HL-60/S4 treated with phorbol 12-myristate 13-acetate at 8.2 ng/mL for 4 days and 3 days (cell line): ENCODE data around the gene DLEC1.

Experiments
- in situ Hi-C: fragments of 300-500 bp; cut with MboI; formaldehyde crosslinking; loops from 2 replicates; pipeline ENCODE4 v1.15.0; 2022; ENCODE audit warnings: low sequenced_read_pairs

DLEC1 gene

GRCh38 chr3:38107911-38108648 is 69.1 kb downstream of the DLEC1 start:
- in situ Hi-C loops: no loop called here

- in situ Hi-C loops: no loop called here
Measured at GRCh38 chr3:38108649-38109579, 69.9 kb downstream of the DLEC1 start.

GRCh38 chr3:38109580-38110313 is 70.7 kb downstream of the DLEC1 start:
- in situ Hi-C loops: no loop called here

DNA sequence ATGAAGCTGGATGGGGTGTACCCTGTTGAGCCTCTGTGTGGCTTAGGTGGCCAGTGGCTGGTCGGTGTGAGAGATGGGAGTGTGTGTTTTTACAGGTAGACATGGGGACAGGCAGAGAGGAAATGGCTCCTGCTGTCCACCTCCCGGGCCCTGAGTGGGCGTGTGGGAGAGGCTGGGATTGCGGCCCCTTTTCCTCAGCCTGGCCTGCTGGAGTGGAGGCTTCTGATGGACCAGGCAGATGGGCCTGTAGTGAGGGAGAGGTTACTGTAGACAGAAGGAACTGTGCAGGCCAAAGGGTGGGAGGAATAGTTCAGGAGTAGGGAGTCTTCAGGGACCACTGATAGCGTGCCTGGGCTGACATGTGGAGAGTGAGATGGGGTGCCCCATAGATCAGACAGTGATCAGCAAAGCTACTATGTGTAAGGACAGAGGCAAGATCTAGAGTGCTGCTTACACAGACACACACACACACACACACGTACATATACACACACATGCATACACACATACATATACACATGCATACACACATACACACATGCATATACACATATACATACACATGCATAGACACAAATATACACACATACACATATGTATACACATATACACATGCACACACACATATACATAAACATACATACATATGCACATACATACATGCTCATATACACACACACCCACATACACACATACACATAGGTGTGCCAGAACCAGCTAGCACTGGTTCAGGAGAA is 71.5 kb downstream of the DLEC1 start:
- in situ Hi-C loops: no loop called here

DNA sequence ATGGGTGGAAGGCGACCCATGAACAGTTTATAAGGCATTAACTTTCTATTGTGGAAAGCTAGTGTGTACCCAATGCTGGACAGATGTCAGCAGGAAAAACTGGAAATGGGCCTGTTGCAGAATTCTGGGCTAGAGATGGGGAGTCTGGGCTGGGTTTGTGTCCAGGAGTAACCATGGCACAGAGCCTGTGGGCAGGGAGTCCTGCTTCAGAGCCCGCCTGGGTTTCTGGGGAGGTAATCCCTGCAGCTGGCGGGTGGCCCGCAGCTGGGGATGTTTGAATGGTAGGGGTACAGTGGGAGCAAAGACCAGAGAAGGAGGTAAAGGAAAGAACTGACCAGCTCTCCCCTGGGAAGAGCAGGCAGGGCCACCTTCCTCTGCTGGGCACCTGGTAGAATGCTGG is 72.2 kb downstream of the DLEC1 start:
- in situ Hi-C loops: no loop called here

DNA sequence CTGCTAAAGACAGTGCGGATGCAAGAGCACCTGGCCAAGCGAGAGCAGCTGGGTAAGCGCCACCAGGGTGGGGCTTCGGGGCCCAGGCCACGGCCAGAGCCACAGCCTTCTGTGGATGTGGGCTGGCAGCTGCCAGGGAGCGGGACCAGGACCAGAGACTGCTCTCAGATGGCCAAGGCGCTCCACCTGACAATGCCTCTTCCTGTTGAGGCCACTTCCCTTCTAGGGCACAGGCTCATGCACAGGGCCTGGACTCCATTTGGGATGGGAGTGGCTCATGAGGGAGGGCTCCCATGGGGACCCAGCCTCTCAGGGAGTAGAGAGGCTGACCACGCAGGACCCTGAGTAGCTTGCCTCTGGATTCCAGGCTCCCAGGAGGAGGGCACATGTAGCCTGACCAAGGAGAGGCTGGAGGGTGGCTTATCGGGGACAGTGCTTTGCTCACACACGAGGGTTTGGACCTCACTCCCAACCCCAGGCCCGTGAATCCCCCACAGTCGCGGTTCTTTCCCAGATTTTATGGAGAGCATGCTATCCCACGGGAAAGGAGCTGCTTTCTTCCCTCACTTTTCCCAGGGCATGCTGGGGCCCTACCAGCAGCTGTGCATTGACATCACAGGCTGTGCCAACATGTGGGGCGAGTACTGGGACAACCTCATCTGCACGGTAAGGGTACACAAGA is 72.8 kb downstream of the DLEC1 start:
- in situ Hi-C loops: no loop called here

- in situ Hi-C loops: no loop called here
Measured at GRCh38 chr3:38112378-38112761, 73.4 kb downstream of the DLEC1 start.

DNA sequence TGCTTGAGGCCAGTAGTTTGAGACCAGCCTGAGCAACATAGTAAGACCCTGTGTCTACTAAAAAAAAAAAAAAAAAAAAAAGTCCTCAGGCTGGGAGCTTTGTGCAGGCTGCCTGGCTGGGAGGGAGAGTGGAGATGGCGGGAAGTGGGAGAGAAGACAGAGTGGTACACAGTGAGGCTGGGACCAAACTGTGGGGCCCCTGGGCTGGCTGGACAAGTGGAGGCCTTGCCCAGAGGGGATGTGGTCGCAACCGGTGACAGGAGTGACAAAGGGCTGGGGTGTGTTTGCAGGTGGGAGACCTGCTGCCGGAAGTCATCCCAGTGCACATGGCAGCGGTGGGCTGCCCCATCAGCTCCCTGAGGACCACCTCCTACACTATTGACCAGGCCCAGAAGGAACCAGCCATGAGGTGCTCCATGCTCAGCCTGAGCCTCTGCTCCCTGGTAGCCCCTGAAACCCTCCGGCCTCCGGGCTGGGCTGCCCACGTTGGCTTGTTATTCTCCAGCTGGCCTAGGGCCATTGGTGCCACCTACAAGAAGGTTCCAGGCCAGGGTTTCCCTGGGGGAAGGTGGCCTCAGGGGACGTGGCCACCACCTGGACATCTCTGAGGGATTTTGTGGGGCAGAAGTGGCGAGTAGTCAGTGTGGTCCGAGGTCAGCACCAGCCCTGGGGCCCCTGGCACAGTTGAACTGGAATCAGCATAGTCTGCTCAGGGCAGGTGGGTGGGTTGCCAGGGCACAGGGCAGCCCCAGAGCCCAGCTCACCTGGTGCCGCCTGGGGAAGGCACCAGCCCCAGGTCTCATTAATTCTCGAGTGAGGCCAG is 75.3 kb downstream of the DLEC1 start:
- in situ Hi-C loops: no loop called here

- in situ Hi-C loops: no loop called here
Measured at GRCh38 chr3:38114875-38115644, 76.1 kb downstream of the DLEC1 start.

DNA sequence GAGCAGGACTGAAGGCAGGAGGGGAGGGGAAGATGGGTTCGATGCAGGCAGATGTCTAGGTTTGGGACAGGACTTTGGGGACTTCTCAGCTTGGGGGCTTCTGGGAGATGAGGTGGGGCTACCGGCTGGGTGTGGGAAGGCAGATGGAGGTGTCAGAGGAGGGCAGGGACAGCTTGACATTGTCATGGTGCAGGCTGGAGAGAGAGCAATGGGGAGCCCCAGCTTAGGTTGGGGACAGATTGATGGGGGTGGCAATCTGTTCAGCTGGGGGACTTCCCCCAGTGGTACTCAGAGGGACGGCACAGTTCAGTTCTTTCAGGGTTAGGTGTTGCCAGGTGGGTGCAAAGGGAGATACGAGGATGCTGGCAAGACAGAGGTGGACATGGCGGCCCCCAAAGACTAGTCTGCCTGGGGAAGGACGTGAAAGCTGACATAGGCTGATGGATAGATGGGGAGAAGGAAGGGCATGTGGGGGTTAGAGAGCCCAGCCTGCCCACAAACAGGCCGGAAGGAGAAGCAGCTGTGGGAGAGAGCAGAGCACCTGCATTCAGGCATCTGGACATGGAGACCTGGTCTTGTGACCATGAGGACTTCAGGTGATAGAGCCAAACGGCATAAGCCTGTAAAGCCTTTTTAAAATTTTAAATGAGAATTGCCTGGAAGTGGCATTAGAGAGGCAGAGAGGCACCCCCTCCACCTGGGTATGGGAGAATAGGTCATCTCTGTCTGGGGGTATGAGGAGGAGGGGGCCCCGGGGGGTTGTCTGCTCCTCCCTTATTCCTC is 76.8 kb downstream of the DLEC1 start:
- in situ Hi-C loops: no loop called here

DNA sequence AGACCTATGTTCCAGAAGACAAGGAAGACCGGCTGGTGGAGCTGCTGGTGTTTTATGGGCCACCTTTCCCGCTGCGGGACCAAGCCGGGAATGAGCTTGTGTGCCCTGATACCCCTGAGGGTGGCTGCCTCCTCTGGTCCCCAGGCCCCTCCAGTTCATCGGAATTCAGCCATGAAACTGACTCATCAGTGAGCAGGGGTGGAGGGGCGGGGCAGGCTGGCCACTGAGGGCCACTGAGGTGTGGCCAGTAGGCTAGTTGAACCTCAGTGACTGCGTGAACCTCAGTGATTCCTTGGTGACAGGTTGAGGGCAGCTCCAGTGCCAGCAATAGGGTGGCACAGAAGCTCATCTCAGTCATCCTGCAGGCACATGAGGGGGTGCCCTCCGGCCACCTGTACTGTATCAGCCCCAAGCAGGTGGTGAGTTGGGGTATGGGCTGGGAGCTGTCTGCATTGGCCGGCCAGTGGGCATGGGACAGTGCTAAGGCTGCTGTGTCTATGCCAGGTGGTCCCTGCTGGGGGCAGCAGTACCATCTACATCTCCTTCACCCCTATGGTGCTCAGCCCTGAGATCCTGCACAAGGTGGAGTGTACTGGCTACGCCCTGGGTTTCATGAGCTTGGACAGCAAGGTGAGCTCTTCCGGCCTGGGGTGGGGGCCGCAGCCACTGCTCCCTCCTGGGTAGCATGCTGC is 77.6 kb downstream of the DLEC1 start:
- in situ Hi-C loops: no loop called here

DNA sequence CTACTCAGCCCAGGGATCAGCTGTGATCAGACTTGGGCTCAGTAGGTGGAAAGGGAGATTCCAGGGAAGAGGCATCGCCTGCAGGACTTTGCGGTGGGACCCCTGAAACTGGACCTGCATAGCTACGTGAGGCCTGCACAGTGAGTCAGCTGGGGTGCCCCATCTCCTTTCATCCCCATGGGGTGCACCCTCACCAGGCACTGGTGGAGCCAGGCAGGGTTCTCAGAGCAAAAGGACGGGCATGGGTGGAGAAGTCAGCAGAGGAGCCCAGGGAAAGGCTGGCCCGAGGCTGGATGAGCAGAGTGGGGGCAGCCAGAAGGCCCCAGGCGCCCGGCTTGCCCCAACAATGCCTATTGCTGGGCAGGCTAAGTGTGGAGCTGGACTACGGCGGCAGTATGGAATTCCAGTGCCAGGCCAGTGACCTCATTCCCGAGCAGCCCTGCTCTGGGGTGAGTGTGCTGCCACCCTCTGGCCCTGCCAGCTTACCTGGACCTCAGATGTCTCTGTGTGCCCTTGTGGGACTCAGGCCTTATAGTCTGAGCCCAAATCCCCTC is 78.2 kb downstream of the DLEC1 start:
- in situ Hi-C loops: no loop called here

- in situ Hi-C loops: no loop called here
Measured at GRCh38 chr3:38117748-38118420, 78.9 kb downstream of the DLEC1 start.

DNA sequence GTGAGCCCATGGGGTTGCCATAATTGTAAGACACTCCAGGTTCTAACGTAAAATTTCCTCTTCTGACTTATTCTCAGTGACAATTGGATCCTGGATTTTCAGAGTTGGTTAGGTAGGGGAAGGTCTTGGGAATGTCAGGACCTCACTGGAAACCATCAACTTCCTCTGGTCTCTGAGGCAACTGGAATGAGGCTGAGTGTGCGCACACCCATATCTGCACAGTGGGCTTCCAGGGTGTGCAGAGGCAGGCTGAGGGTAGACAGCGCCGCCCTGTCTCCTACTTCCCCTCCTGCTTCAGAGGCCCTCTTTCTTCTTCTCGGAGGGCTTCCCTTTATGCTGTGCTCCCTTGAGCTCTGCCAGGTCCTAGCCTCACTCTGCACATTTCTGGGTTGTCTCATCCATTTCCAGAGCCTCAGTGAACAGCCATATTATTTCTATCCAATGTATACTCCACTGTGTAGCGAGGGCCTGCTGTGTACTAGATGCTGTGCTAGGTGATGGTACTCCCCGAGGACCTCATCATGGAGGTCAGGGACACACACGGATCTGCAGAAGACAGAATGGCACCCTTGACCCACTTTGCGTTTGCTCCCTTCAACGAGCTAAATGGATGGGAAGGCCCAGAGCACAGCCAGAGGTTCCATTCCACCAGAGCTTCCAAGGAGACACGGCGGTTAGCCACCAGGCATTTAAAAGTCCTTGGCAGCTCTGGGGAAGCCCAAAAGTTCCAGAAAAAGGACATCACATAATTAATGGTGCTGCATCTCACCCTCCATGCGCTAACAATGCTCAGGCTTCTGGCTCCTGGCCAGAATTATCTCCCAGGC is 79.6 kb downstream of the DLEC1 start:
- in situ Hi-C loops: no loop called here

DNA sequence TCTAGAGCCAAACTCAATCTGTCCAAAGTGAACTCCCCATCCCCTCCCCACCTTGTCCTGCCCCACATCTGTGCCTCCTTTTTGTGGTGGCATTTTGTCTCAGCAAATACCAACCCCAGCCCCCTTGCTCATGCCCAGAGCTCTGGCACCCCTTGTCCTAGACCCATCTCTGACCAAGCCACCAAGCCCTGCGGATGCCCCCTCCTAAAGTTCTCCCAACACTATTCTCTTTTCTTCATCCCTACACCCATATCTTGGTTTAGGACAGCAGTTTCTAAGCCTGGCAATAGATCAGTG is 80.2 kb downstream of the DLEC1 start:
- in situ Hi-C loops: no loop called here
